ENCODE results near the gene HOXA6.

Gene HOXA6

DNA sequence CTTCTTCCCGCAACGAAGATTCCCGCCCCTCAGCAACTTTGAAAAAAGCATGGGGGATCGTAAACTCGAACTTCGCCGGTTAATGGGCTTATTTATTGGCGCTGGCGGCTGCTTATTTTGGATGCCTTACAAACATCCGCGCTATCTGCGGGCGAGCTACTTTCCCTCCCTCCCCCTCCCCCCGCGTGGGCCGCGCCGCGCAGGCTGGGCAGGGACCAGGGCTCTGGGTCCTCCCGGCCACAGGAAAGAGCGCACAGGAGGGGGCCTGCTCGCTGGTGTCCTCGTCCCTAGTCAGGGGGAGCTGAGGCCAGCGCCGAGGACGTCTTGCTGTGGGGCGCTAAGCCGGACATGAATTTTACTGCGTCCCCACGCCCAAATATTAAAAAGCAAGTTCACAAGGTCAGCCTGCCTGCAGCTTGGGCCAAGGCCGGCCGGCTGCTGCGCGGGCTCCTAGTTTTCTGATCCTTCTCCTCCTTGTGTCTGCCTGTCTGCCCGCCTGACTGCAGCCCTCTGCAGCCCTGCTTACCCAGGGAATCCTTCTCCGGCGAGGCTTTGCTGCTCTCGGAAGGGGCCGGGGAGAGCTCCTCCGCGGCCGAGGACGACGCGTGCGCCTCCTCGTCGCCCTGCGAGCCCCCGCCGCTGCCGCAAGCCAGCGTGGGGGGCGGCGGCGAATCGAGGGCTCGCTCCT is 25.4 kb upstream of the HOXA6 start:
- DNase-seq = no peak

DNA sequence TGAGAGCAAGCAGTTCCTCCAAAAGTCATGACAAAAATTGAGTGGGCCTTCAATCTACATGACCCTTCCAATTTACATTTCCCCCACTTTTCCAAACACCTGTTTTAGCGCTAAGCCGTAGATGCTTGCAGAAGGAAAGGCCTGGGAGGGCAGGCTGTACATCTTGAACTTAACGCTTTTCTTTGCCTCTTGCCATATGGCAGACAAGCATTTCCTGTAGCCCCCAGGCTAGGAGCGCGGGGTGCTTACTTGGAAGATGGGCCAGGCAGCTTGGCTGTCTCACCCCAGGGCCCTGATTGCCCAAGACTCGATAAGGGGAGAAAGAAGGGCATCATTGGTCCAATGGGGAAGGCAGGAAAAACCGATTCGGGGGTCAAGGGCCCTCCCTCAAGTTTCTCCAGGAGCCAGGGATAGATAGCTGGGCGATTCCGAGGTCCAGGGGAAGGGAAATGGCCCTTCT is 24.8 kb upstream of the HOXA6 start:
- no peak for DNase-seq

DNA sequence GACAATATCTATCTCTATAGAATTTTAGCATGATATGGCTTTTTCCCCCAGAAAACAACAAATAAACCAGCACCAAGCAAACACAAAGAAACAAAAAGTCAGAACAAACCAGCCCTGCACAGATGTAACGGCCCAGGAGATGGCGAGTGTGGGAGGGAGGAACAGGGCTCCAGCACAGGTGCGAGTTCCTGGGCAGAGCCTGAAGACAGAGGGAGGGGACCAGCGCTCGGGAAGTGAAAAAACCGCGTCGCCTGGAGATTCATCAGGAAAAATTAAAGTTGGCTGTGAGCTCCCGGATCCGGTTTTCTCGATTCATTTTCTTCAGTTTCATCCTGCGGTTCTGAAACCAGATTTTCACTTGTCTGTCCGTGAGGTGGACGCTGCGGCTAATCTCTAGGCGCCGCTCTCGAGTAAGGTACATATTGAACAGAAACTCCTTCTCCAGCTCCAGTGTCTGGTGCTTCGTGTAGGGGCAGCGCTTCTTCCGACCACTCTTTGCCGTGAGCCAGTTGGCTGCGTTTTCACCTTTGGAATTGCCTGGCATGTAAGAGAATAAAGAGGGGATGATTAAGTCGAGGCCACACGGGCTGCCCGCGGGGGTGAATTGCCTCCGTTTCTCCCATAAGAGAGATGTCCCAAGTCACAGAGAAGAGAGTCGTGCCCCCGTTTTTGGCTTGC is 24.2 kb upstream of the HOXA6 start:
- no peak for DNase-seq

DNA sequence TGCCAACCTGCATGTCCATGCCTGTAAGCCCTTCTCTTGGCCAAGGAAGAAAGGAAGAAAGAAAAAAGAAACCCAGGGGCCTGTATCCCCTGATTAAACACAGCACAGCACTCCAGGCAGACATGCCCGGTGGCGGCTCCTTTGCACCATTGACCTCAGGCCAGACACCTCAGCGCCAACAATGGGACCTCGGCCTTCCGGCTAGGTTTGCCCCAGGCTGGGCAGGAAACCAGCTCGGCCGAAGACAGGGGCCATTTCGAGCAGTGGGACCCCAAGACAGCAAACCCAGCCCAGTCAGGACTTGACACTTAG is 23.7 kb upstream of the HOXA6 start:
- no peak for DNase-seq

DNA sequence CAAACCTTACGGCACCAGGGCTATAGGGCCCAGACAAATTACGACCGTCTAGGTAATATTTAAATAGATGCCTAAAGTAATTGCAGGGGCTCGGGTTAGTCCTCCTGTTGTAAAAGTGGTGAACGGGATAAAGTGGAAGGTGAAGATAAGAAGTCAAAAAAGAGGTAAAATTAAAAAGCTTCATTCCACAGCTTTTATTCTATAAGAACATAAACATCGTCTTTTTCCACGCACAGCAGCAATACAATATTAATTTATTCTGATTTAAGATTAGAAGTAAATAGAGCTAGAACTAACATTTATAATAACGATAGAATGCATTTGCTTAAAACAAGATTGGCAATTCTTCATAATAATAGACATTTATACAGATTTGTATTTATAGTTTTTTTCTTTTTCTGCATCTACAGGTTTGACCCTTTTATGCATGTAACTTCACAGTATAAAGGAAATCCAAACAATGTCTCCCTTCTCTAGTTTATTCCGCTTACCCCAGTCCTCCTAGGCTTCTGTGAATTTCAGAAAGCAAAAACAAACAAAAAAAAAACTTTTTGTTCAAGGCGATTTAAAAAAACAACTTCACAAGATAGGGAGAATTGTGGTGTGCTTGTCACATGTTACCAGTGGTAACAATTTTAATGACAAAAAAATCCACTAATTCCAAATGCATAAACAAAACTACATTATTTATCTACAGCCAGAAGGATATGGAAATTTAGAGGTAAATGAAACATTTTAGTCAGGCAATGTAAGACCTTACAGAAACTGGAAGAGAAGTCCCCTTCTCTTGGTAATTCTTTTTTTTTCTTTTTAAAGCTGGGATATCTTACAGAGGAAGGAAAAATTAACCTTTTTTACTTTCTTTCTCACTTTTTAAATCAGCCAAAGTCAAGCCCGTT is 23.1 kb upstream of the HOXA6 start:
- no peak for DNase-seq

DNA sequence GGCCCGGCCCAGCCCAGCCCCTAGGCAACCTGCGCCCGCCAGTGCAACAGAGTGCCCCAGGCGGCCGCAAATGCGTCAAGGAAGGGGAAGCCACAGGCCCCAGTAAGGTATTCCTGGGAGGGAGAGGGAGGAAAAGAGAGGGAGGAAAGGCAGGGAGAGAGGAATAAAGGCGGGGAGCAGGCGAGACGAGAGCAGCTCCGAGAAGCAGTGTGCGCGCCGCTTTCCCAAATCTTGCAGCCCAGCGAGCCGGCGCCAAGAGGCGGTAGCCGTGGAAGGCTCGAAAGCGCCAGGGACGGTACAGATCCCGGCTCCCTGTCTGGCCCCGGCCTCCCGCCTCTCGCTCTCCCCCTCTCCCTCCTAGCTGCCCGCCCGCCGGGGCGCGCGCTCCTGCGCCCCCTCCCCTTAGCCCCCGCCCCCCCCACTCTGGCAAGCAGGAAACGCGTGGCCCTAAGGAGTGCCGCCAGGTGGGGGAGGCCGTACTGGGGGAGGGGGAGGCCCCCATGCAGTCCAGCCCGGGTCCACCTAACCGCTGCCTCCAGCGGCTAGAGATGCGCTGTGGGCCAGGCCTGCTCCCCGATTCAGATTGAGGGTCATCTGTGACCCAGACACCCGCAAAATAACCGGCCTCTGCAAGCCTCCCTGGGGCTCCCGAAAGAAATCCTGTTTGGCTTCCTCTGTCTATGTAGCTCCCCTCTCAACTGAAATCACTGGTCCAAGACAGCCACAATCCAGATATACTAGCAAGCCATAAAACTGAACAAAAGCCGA is 22.3 kb upstream of the HOXA6 start:
- no peak for DNase-seq

DNA sequence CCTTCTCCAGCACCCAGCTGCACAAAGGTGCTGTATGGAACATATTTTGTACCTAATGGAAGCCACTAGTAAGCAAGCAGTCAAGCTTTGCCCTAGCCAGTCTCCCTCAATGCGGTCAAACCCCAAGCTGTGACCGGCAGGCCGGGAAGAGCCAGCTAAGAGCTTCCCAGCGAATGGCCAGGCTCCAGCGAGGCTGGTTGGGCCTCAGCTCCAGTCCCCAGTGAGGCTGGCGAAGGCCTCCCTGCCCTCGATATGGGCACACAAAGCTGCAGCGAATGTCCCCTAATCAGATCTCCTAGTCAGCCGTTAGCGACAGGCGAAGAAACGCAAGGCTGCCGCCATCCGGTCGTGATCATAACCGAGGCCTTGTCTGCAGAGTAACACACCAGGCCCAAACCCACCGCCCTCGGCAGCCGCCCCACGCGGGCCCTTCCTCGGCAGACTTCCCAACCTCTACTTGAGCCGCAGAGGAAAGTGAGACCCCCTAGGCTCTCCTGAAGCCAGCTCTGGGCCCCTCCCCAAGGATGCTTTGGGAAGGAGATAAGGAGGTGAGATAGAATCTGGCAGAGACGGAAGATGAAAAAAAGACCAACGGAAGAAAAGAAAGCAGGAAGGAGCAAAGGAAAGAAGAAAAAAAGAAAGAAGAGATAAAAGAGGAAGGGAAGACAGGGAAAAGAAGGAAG is 20.8 kb upstream of the HOXA6 start:
- no peak for DNase-seq

DNA sequence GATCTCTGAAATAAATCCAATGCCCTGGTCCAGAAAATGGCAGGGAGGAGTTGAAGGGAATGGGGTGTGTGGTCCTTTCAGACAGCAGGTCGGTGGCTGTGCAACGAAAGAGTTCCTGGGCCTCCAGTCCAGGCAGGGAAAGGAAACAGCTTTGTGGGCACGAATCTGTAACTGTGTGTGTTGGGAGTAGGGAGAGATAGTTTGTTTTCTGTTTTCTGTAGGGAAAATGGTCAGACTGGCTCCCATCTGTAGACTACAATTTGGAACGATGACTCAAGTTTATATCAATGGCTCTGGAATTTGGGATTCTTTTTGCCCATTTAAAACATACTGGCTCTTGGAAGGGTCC is 20.3 kb upstream of the HOXA6 start:
- DNase-seq = no peak

DNA sequence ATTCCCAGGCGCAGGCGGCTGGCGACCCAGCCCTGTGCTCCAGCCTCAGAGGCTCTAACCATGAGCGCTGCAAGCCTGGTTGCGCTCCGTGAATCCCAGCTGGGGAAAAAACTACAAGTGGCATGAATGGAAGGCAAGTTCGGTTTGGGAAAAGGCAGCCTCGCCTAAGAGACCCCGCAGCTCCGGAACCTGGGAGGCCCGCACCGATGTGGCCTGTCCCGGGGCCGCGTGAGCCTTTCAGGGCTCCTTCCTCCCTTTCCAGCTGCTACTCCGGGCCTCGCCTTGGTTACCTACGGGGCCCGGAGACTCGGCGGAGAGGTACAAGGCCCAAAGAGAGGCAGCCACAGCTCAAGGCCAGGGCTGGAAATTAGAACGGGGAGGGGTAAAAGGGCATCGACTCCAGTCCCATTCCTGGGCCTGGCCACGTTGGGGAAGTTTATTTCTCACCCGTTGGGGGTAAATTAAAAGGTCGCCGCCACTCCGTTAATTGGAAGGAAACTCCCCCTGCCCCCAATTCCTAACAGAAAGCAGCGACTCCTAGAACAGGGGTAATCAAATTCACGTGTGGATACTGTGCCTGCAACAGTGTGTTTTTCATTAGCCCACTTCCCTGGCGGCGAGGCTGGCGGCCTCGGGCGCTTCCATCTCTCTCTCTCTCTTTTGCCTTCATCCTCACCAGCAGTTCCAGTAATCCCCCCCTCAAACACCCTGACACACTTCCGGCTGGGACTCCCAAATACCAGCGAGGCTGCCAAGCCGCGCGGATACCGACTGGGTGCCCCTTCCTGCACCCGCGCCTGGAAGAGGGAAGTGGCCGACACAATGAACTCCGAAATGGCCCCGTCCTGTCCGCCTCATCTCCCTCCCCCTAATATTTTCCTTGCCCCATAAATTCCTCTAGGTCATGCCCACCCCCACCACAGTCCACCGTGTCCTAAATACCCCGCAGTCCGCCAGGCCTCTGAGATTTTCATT is 19.2 kb upstream of the HOXA6 start:
- DNase-seq = no peak

DNA sequence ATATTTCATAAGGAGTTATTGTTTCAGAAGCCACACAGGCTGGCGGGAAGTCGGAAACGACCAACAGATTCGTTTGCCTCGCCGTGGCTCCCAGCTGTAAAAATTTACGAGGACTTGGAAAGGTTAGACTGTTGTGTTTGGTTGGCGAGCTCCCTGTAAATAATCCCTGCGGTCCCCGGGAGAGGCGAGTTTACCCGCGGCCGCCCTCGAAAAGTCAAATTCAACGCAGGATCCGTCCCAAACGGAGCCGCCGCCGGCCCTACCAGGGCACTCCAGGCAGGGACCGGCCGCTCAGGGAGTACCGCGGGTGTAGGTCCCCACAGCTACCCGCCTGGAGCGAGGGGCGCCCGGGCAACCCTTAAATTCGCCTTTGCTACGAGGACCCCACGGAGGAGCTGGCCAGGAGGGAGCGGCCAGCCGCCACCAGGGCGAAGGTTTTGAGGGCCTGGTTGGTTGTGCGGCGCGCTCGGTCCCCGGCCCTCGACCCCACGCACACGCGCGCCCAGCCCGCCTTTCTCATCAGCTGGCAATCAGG is 18.5 kb upstream of the HOXA6 start:
- DNase-seq = no peak

DNA sequence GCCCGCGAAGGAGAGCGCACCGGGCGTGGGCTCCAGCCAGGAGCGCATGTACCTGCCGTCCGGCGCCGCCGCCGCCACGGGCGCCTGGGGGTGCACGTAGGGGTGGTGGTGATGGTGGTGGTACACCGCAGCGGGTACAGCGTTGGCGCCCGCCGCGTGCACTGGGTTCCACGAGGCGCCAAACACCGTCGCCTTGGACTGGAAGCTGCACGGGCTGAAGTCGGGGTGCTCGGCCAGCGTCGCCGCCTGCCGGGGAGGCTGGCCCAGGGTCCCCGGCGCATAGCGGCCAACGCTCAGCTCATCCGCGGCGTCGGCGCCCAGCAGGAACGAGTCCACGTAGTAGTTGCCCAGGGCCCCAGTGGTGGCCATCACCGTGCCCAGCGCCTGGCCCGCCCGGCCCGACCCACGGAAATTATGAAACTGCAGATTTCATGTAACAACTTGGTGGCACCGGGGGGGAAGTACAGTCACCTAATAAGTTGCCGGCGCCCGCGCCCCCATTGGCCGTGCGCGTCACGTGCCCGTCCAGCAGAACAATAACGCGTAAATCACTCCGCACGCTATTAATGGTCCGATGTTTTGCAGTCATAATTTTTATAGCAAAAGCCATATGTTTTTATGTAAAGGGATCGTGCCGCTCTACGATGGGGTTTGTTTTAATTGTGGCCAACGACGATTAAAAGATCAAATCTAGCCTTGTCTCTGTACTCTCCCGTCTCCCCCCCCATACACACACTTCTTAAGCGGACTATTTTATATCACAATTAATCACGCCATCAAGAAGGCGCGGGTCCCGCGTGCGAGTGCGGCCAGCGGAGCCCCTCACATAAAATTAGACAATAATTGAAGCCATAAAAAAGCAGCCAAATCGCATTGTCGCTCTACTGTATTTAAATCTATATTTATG is 17.8 kb upstream of the HOXA6 start, which contains the start of gene HOXA9:
Gene HOXA9 (minus strand): TSS at position 449 of the 907 bp plus-strand sequence. CDS start 80 bp downstream, at position 369.
- no peak for DNase-seq

DNA sequence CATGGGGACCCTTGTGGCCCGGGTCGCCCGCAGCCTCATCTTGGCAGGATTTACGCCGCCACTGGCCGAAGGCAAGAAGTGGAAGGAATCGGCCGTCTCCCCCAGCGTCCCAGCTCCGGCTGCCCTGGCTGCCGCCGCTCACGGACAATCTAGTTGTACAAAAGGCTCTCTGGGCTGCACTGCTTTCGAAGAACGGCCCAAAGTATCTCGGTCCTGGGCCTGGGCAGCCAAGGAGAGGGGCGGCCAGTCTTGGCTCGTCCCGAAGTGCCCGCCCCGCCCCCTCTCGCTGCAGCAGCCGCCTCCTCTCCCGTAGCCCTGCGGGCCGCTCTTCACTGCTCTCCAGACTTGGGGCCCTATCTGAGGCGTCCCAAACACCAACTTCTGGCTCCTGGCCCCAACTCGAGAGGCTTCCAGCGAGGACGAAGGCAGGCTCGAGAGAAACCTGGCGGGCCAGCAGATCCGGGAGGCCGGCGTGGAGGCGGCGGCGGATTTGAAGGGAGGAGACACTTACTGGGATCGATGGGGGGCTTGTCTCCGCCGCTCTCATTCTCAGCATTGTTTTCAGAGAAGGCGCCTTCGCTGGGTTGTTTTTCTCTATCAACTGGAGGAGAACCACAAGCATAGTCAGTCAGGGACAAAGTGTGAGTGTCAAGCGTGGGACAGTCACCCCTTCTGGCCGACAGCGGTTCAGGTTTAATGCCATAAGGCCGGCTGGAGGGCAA is 17.0 kb upstream of the HOXA6 start:
- DNase-seq = no peak

DNA sequence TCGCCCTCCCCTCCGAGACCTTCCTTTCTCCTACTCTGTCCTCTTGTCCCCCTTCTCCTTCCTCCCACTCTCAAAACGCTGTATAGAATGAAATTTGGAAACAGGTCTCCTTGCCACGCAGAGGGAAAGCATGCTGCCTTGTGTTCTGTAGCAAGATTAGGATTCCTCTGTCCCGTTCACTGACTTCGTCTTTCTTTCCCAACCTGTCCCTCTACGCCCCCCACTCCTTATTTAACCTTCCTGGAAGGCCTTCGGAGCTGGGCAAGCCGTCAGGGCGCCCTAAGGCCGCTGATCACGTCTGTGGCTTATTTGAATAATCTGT is 16.4 kb upstream of the HOXA6 start:
- DNase-seq = no peak

DNA sequence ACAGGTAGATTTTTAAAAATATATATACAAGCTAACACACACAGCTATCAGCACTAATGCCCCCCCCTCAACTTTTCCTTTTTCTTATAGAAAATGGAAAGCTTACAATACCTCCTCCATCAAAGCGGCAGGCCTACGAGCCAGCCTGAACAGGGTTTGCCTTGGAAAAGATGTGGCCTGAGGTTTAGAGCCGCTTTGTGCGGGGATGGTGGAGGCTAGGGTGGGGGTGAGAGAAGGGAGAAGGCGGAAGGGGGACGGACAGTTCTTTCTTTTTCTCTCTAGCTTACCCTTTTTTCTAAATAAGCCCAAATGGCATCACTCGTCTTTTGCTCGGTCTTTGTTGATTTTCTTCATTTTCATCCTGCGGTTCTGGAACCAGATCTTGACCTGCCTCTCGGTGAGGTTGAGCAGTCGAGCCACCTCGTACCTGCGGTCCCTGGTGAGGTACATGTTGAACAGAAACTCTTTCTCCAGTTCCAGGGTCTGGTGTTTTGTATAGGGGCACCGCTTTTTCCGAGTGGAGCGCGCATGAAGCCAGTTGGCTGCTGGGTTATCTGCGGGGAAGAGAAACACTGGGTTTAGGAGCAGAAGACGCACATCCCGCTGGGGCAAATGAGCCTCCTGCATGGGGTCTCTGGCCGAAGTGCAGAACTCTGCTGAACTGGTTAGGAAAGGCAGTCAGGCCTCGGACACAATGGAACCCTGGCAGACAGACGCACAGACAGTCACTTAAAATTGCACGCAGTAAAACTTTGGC is 15.9 kb upstream of the HOXA6 start:
- no peak for DNase-seq

DNA sequence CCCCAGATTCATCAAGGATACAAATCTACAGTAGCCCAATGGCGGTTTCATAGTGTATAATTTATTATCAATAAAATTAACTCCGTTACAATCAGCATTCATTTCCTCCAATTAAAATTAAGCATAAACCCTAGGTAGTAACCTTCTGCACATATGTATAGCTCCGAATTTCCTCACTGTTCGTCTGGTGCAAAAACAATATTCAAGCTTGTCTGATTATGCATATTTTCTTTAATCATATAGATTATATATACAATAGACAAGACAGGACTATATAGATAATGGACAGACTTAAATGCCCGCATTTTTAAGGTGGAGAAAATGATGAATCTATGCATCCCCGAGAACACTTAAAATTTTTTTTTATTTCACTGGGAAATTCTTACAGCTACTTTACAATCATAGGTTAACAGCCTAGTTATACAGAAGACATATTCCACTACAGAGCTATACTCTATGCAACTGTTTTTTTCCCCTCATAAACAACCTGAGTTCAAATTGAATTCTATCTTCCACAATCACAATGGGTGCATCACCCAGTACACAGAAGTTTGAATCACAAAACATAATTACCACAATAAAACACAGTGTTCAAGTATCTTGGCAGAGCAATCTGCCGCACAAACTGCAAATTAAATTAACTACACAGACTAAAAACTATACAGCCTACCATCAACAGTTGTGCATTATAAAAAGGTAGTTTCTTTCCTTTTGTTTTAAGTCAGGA is 15.2 kb upstream of the HOXA6 start:
- DNase-seq = no peak

DNA sequence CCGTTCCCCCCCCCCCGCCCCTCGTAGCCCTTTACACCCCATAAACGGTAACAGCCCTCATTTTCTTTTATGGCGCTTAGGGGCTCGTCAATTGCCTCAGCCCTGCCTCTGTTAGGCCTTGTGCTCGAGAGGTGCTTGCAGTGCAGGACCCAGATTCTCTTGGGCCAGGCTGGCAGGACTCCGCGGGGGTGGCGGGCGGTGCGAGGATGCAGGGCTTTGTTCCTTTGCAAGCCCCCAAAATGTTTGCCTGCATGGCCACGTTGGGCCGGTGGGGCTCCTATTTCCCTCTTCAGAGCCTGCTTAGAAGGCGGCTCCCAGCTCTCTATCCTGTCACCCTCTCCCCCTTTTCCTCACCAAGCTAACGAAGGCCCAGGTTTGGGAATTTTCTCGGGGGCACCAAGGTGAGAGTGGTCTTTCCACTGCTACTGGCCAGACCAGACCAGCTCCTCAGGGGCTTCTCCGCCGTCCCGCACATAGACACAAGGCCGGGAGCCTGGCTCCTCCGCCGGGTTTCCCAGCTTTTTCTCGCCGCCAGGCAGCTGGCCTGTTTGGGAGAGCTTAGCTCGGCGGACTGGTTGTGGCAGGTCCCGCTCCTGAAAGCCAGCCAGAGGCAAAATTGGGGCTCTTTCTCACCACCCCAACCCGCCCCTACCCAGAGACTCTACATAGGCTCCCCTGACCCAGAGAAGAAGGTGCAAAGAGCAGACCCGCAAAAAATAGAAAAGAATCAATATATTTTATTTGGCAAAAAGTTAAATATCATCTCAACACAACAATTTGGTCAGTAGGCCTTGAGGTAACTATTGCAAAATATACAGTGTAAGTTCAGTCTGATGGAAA is 14.4 kb upstream of the HOXA6 start:
- DNase-seq = no peak

DNA sequence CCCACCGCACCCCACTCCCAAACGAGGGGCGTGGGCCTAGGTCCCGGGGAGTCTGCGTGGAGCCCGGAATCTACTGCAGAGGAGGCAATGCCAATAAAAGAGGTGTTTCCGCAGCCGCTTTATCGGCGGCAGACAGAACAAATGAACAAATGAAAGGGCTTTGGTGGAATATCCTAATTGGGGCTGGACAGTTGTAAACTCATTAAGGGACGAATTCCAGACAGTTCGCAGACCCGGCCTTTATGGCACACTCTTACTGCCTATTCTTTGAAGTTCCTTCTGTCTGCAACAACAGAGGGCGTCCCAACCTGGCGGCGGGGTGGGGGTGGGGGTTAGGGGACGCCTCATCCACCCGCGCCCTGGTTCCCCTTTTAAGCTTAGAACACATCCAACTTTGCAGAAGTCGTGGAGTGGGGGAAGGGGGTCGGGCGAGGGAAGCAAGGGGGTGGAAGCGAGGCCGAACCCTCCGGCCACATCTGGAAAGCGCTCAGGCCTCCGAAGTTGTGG is 13.7 kb upstream of the HOXA6 start:
- DNase-seq = no peak
